Transverse colon (tissue), 4 donors: Measurements from ENCODE around the gene TLX3.

Experiments used
- CTCF ChIP-seq, 5 experiments: fragments of 200-600 bp in 3 of 5; fragments of 450-650 bp in 2 of 5; sonication (generic) in 3 of 5; IDR thresholded peaks; 1 replicate in 2 of 5; 2 replicates in 3 of 5; pipeline ENCODE4 v1.5.1; 2016 to 2017; ENCODE audit warnings: antibody characterized with exemption in 5 of 5, inconsistent platforms in 3 of 5, mild to moderate bottlenecking in 2 of 5, moderate library complexity in 1 of 5
- POLR2A ChIP-seq: fragments of 450-650 bp; IDR thresholded peaks from one replicate; pipeline ENCODE4 v1.6.1; 2016; ENCODE audit warnings: antibody characterized with exemption, mild to moderate bottlenecking, moderate library complexity
- POLR2AphosphoS5 ChIP-seq, 3 donors: sonication (generic); formaldehyde crosslinking; IDR thresholded peaks; one replicate each; pipeline ENCODE4 v1.6.1; 2016; ENCODE audit warnings: antibody characterized with exemption in 3 of 3

- TF ChIP-seq CTCF (IDR thresholded peaks at IDR 0.05) (peak; percentile 28 to 48 (median 42)), POLR2AphosphoS5 (IDR thresholded peaks at IDR 0.05) (no peak), POLR2A (no peak)
Observed at GRCh38 chr5:171342362-171343111, 33.5 kb downstream of the TLX3 start.
